ENCODE data around the gene SPRYD4.

The SPRYD4 gene

GRCh38 chr12:56468216-56469006, at the start of gene SPRYD4:
Gene SPRYD4 (plus strand): TSS chr12:56468578. CDS start chr12:56468592, 14 bp downstream.
- H3K4me2 ChIP-seq (ENCODE audit: low read depth, low read length, poor library complexity, severe bottlenecking), result peak within 1 kb of the TSS; percentile 88
- H3K4me1 ChIP-seq (ENCODE audit: insufficient read depth, low read length, poor library complexity, severe bottlenecking), result peaks cover 27% of the 10 kb centered on the region
- H3K36me3 ChIP-seq (ENCODE audit: insufficient read depth, low read length), result no peaks in the 10 kb centered on the region
- no peaks in the 10 kb centered on the region for H3K9me2 ChIP-seq (replicated peaks; ENCODE audit: low read depth, low read length)
- peak within 1 kb of the TSS; percentile 93 for H3K4me3 ChIP-seq (ENCODE audit: low read length, poor library complexity, severe bottlenecking)
- no peaks in the 10 kb centered on the region for H3F3A ChIP-seq (ENCODE audit: low read depth)
- TF ChIP-seq, protein P1, sequence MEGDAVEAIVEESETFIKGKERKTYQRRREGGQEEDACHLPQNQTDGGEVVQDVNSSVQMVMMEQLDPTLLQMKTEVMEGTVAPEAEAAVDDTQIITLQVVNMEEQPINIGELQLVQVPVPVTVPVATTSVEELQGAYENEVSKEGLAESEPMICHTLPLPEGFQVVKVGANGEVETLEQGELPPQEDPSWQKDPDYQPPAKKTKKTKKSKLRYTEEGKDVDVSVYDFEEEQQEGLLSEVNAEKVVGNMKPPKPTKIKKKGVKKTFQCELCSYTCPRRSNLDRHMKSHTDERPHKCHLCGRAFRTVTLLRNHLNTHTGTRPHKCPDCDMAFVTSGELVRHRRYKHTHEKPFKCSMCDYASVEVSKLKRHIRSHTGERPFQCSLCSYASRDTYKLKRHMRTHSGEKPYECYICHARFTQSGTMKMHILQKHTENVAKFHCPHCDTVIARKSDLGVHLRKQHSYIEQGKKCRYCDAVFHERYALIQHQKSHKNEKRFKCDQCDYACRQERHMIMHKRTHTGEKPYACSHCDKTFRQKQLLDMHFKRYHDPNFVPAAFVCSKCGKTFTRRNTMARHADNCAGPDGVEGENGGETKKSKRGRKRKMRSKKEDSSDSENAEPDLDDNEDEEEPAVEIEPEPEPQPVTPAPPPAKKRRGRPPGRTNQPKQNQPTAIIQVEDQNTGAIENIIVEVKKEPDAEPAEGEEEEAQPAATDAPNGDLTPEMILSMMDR (conservative IDR thresholded peaks at IDR 0.05; ENCODE audit: low read length), result peak; percentile 45
- TF ChIP-seq EZH2phosphoT487 (IDR thresholded peaks at IDR 0.05; ENCODE audit: borderline replicate concordance), result no peak
- no peaks in the 10 kb centered on the region for H4K20me1 ChIP-seq (ENCODE audit: insufficient read depth, low read length, poor library complexity, severe bottlenecking)
- peak within 1 kb of the TSS; percentile 90 for H2AFZ ChIP-seq (ENCODE audit: low read length)
- H3K79me2 ChIP-seq (ENCODE audit: insufficient read depth, low read length), result peaks cover 39% of the 10 kb centered on the region
- no peaks in the 10 kb centered on the region for H3K27me3 ChIP-seq (ENCODE audit: insufficient read depth, low read length, poor library complexity, severe bottlenecking)
- no peaks in the 10 kb centered on the region for H3K9me3 ChIP-seq (ENCODE audit: insufficient read depth, low read depth, low read length)
- H3K9ac ChIP-seq (ENCODE audit: low read depth, low read length, poor library complexity, severe bottlenecking), result peak within 1 kb of the TSS; percentile 97

- no peak overlapping the region for H2AFZ ChIP-seq (ENCODE audit: low read length)
- H3K9me3 ChIP-seq (ENCODE audit: insufficient read depth, low read depth, low read length), result no peaks in the 10 kb centered on the region
- no peaks in the 10 kb centered on the region for H4K20me1 ChIP-seq (ENCODE audit: insufficient read depth, low read length, poor library complexity, severe bottlenecking)
- no peak overlapping the region for H3K4me2 ChIP-seq (ENCODE audit: low read depth, low read length, poor library complexity, severe bottlenecking)
- no peaks in the 10 kb centered on the region for H3F3A ChIP-seq (ENCODE audit: low read depth)
- H3K27me3 ChIP-seq (ENCODE audit: insufficient read depth, low read length, poor library complexity, severe bottlenecking), result no peaks in the 10 kb centered on the region
- no peaks in the 10 kb centered on the region for H3K79me2 ChIP-seq (ENCODE audit: insufficient read depth, low read length)
- no peaks in the 10 kb centered on the region for H3K4me1 ChIP-seq (ENCODE audit: insufficient read depth, low read length, poor library complexity, severe bottlenecking)
- TF ChIP-seq, protein P1 (conservative IDR thresholded peaks at IDR 0.05; ENCODE audit: low read length), result no peak
- no peak for TF ChIP-seq EZH2phosphoT487 (IDR thresholded peaks at IDR 0.05; ENCODE audit: borderline replicate concordance)
- no peaks in the 10 kb centered on the region for H3K9me2 ChIP-seq (replicated peaks; ENCODE audit: low read depth, low read length)
- H3K36me3 ChIP-seq (ENCODE audit: insufficient read depth, low read length), result peaks cover 68% of the 10 kb centered on the region
- H3K9ac ChIP-seq (ENCODE audit: low read depth, low read length, poor library complexity, severe bottlenecking), result no peak overlapping the region
- no peak overlapping the region for H3K4me3 ChIP-seq (ENCODE audit: low read length, poor library complexity, severe bottlenecking)
Measured at GRCh38 chr12:56420411-56420810, 48.0 kb upstream of the SPRYD4 start.

- Histone ChIP-seq H3K4me3 (ENCODE audit: low read length, poor library complexity, severe bottlenecking) (no peak overlapping the region), H3K4me1 (ENCODE audit: insufficient read depth, low read length, poor library complexity, severe bottlenecking) (peaks cover 3% of the 10 kb centered on the region), H3K9me2 (replicated peaks; ENCODE audit: low read depth, low read length) (no peaks in the 10 kb centered on the region), H3K79me2 (ENCODE audit: insufficient read depth, low read length) (no peaks in the 10 kb centered on the region), H4K20me1 (ENCODE audit: insufficient read depth, low read length, poor library complexity, severe bottlenecking) (no peaks in the 10 kb centered on the region), H3K9me3 (ENCODE audit: insufficient read depth, low read depth, low read length) (no peaks in the 10 kb centered on the region), H3K4me2 (ENCODE audit: low read depth, low read length, poor library complexity, severe bottlenecking) (no peak overlapping the region), H3K36me3 (ENCODE audit: insufficient read depth, low read length) (peaks cover 69% of the 10 kb centered on the region), H3K27me3 (ENCODE audit: insufficient read depth, low read length, poor library complexity, severe bottlenecking) (no peaks in the 10 kb centered on the region), H3K9ac (ENCODE audit: low read depth, low read length, poor library complexity, severe bottlenecking) (no peak overlapping the region), H3F3A (ENCODE audit: low read depth) (no peaks in the 10 kb centered on the region), H2AFZ (ENCODE audit: low read length) (no peak overlapping the region)
- TF ChIP-seq, protein P1 (conservative IDR thresholded peaks at IDR 0.05; ENCODE audit: low read length), result no peak
- no peak for TF ChIP-seq EZH2phosphoT487 (IDR thresholded peaks at IDR 0.05; ENCODE audit: borderline replicate concordance)
Measured at GRCh38 chr12:56425193-56425592, 43.2 kb upstream of the SPRYD4 start.

Measured in Loucy (cell line).